Neural cell (in vitro differentiated cells): Measurements from ENCODE around the gene PLAAT2. TPM values are rescaled to one million over a fixed set of nuclear protein-coding genes. Genes with fewer than 3 reads are reported as not detected.

ENCODE experiments used
- H2AFZ ChIP-seq: fragments of 200-600, 300-800 bp; sonication (generic), shearing (Covaris generic); 2 replicates; pipeline ENCODE4 v1.6.0; 2014; ENCODE audit warnings: low read depth, mild to moderate bottlenecking, antibody characterized with exemption, low read length, moderate library complexity
- H3F3A ChIP-seq: fragments of 200-600 bp; shearing (Covaris generic); 2 replicates; pipeline ENCODE4 v1.6.1; 2016; ENCODE audit warnings: mild to moderate bottlenecking, moderate library complexity, mixed read lengths, antibody characterized with exemption, low read length; ENCODE audit not compliant: insufficient read depth, poor library complexity, severe bottlenecking
- H3K27ac ChIP-seq: fragments of 200-600, 300-800 bp; sonication (generic), shearing (Covaris generic); 2 replicates; pipeline ENCODE4 v1.5.1; 2014; ENCODE audit warnings: mild to moderate bottlenecking, low read length, moderate library complexity
- H3K27me3 ChIP-seq: fragments of 300-800, 200-600 bp; sonication (generic), shearing (Covaris generic); 2 replicates; pipeline ENCODE4 v1.6.0; 2014; ENCODE audit warnings: mild to moderate bottlenecking, low read depth, low read length, moderate library complexity; ENCODE audit not compliant: insufficient read depth
- H3K36me3 ChIP-seq: fragments of 300-800, 200-600 bp; sonication (generic), shearing (Covaris generic); 2 replicates; pipeline ENCODE4 v1.5.1; 2014; ENCODE audit warnings: mild to moderate bottlenecking, antibody characterized with exemption, low read length, moderate library complexity; ENCODE audit not compliant: insufficient read depth
- H3K4me2 ChIP-seq: fragments of 300-800, 200-600 bp; sonication (generic), shearing (Covaris generic); 2 replicates; pipeline ENCODE4 v1.6.0; 2014; ENCODE audit warnings: mild to moderate bottlenecking, low read length
- H3K4me3 ChIP-seq: fragments of 300-800, 200-600 bp; sonication (generic), shearing (Covaris generic); 2 replicates; pipeline ENCODE4 v1.5.1; 2014; ENCODE audit warnings: mild to moderate bottlenecking, low read length, moderate library complexity
- H3K79me2 ChIP-seq: fragments of 200-600 bp; shearing (Covaris generic); replicated peaks from 2 replicates; pipeline ENCODE4 v1.6.0; 2014; ENCODE audit warnings: mild to moderate bottlenecking, low read length, moderate library complexity; ENCODE audit not compliant: insufficient read depth
- H3K9ac ChIP-seq: fragments of 300-800, 200-600 bp; sonication (generic), shearing (Covaris generic); 2 replicates; pipeline ENCODE4 v1.6.1; 2016; ENCODE audit warnings: mild to moderate bottlenecking, low read length, mixed read lengths
- H3K9me2 ChIP-seq: fragments of 200-600 bp; shearing (Covaris generic); 2 replicates; pipeline ENCODE4 v1.6.1; 2016; ENCODE audit warnings: mild to moderate bottlenecking, low read length, mixed read lengths; ENCODE audit not compliant: insufficient read depth
- H3K9me3 ChIP-seq: fragments of 200-600, 300-800 bp; sonication (generic), shearing (Covaris generic); 2 replicates; pipeline ENCODE4 v1.6.1; 2016; ENCODE audit warnings: mild to moderate bottlenecking, mixed run types, low read length, moderate library complexity, mixed read lengths
- H4K20me1 ChIP-seq: fragments of 200-600 bp; shearing (Covaris generic); 2 replicates; pipeline ENCODE4 v1.6.1; 2016; ENCODE audit warnings: mild to moderate bottlenecking, mixed run types; ENCODE audit not compliant: insufficient read depth
- CTCF ChIP-seq: fragments of 450-650 bp; IDR thresholded peaks from 2 replicates; pipeline ENCODE4 v1.5.1; 2014; ENCODE audit warnings: antibody characterized with exemption, mild to moderate bottlenecking, moderate library complexity; ENCODE audit not compliant: poor library complexity, severe bottlenecking
- EP300 ChIP-seq: fragments of 450-650 bp; conservative IDR thresholded peaks from 2 replicates; pipeline ENCODE4 v1.6.1; 2014; ENCODE audit warnings: antibody characterized with exemption, mild to moderate bottlenecking, moderate library complexity; ENCODE audit not compliant: poor library complexity, severe bottlenecking
- EZH2 ChIP-seq: fragments of 200-600, 300-800 bp; shearing (Covaris generic), sonication (generic); IDR thresholded peaks from 2 replicates; pipeline ENCODE4 v1.6.1; 2014; ENCODE audit warnings: antibody characterized with exemption, low read length, borderline replicate concordance, mild to moderate bottlenecking; ENCODE audit not compliant: insufficient read depth, poor library complexity, severe bottlenecking
- MXI1 ChIP-seq: fragments of 450-650 bp; conservative IDR thresholded peaks from 2 replicates; pipeline ENCODE4 v1.6.1; 2014; ENCODE audit warnings: antibody characterized with exemption, mild to moderate bottlenecking; ENCODE audit not compliant: poor library complexity, severe bottlenecking
- POLR2AphosphoS5 ChIP-seq: IDR thresholded peaks from 2 replicates; pipeline ENCODE4 v1.6.1; 2012
- RAD21 ChIP-seq: fragments of 450-650 bp; conservative IDR thresholded peaks from 2 replicates; pipeline ENCODE4 v1.6.1; 2014; ENCODE audit warnings: antibody characterized with exemption, mild to moderate bottlenecking, moderate library complexity
- REST ChIP-seq: IDR thresholded peaks from 2 replicates; pipeline ENCODE4 v1.6.1; 2012; ENCODE audit warnings: borderline replicate concordance
- SMC3 ChIP-seq: fragments of 450-650 bp; conservative IDR thresholded peaks from 2 replicates; pipeline ENCODE4 v1.6.1; 2014; ENCODE audit warnings: antibody characterized with exemption, mild to moderate bottlenecking, moderate library complexity; ENCODE audit not compliant: poor library complexity
- TAF1 ChIP-seq: IDR thresholded peaks from 2 replicates; pipeline ENCODE4 v1.6.1; 2012; ENCODE audit warnings: low read depth
- polyA plus RNA-seq: library from polyadenylated mRNA; depleted of rRNA; stranded (reverse); fragments of >200 nt; gene quantifications from 2 replicates; pipeline ENCODE4 v1.2.3, GENCODE V29; 2014

Gene PLAAT2
- polyA plus RNA-seq, 1 donor from 2014 or later, result not detected

GRCh38 chr11:63512816-63513215 lies 50.4 kb downstream of the PLAAT2 start:
- H3K79me2 ChIP-seq, result no peaks in the 10 kb centered on the region
- H3K9ac ChIP-seq, result no peak overlapping the region
- no peaks in the 10 kb centered on the region for H3K9me3 ChIP-seq
- TF ChIP-seq RAD21 (no peak), EZH2 (no peak), POLR2AphosphoS5 (no peak), REST (no peak), SMC3 (no peak)
- H2AFZ ChIP-seq, result no peak overlapping the region
- H3K9me2 ChIP-seq, result no peaks in the 10 kb centered on the region
- no peak overlapping the region for H3K4me3 ChIP-seq
- H3K36me3 ChIP-seq, result no peaks in the 10 kb centered on the region
- H4K20me1 ChIP-seq, result no peaks in the 10 kb centered on the region
- H3K27ac ChIP-seq, result no peak overlapping the region
- H3K27me3 ChIP-seq, result no peaks in the 10 kb centered on the region
- H3K4me2 ChIP-seq, result no peak overlapping the region
- no peaks in the 10 kb centered on the region for H3F3A ChIP-seq

- no peak overlapping the region for H3K9ac ChIP-seq
- no peaks in the 10 kb centered on the region for H4K20me1 ChIP-seq
- no peaks in the 10 kb centered on the region for H3K79me2 ChIP-seq
- H3F3A ChIP-seq, result no peaks in the 10 kb centered on the region
- H3K36me3 ChIP-seq, result no peaks in the 10 kb centered on the region
- no peak overlapping the region for H2AFZ ChIP-seq
- H3K4me2 ChIP-seq, result no peak overlapping the region
- TF ChIP-seq REST, result no peak
- no peak for TF ChIP-seq EP300
- TF ChIP-seq RAD21, result no peak
- TF ChIP-seq POLR2AphosphoS5, result no peak
- no peak for TF ChIP-seq MXI1
- no peak for TF ChIP-seq CTCF
- TF ChIP-seq SMC3, result no peak
- no peak for TF ChIP-seq TAF1
- no peak for TF ChIP-seq EZH2
- H3K4me3 ChIP-seq, result no peak overlapping the region
- no peaks in the 10 kb centered on the region for H3K27me3 ChIP-seq
- H3K9me2 ChIP-seq, result no peaks in the 10 kb centered on the region
- H3K27ac ChIP-seq, result no peak overlapping the region
- no peaks in the 10 kb centered on the region for H3K9me3 ChIP-seq
Observed at GRCh38 chr11:63511048-63511748, 52.0 kb downstream of the PLAAT2 start.
